ENCODE data around the gene SCGN. TPM values are rescaled to one million over a fixed set of nuclear protein-coding genes. Genes with fewer than 3 reads are reported as not detected.

The SCGN gene
- polyA plus RNA-seq, 4 donors = 0.16 to 0.31 TPM; not detected in 2

DNA sequence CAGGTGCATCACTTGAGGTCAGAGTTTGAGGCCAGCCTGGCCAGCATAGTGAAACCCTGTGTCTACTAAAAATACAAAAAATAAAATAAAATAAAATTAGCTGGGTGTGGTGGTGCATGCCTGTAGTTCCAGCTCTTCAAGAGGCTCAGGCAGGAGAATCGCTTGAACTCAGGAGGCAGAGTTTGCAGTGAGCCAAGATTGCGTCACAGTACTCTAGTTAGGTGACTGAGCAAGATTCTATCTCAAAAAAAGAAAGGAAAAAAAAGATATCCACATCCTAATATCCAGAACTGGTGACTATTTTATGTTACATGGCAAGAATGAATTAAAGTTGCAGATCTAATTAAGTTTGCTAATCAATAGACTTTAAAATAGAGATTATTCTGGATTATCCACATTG lies 32.5 kb downstream of the SCGN start:
- DNase-seq (ENCODE audit: low read depth in 4 of 4, low spot score in 3 of 4) = no peak

DNA sequence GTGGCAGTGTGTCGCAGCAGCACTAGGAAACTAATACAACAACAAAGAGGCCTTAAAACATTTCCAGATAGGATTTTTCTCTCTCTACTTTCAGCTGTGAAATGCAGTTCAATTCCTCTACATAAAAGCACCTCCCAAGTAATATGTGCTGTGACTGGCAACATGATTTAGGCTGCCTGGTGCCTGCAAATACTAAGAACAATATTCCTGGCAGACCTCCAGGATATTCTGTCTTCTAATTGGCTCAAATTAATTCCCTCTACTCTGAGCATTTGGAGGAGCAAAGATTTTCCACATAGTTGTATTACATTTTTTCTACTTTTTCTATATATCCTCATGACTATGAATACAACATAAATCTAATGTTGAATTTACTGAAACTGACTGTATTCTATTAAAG lies 33.2 kb downstream of the SCGN start:
- DNase-seq (ENCODE audit: low read depth in 4 of 4, low spot score in 3 of 4) = no peak

DNA sequence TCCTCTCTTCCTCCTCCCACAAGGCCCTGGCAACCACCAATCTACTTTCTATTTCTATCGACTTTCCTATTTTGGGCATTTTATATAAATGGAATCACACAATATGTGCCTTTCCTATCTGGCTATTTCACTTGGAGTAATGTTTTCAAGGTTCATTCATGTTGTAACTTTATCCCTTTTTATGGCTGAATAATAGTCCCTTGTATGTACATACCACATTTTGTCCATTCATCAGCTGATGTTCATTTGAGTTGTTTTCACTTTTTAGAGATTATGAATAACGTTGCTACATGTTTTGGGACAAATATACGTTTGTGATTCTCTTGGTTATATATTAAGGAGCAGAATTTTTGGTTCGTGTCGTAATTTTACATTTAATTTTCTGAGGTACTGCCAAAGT lies 33.9 kb downstream of the SCGN start:
- DNase-seq (ENCODE audit: low read depth in 4 of 4, low spot score in 3 of 4) = no peak

DNA sequence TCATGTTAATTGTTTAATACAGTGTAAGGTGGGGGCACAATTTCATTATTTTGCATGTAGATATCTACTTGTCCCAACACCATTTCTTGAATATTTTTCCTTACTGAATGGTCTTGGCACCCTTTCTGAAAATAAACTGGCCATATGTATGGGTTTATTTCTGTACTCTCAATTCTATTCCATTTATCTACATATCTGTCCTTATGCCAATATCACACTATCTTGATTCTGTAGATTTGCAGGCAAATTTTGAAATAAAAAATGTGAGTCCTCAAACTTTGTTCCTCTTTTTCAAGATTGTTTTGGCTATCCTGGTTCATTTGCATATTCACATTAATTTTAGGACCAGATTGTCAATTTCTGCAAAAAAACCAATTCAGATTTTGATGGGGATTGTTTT lies 34.8 kb downstream of the SCGN start:
- DNase-seq (ENCODE audit: low read depth in 4 of 4, low spot score in 3 of 4) = no peak

DNA sequence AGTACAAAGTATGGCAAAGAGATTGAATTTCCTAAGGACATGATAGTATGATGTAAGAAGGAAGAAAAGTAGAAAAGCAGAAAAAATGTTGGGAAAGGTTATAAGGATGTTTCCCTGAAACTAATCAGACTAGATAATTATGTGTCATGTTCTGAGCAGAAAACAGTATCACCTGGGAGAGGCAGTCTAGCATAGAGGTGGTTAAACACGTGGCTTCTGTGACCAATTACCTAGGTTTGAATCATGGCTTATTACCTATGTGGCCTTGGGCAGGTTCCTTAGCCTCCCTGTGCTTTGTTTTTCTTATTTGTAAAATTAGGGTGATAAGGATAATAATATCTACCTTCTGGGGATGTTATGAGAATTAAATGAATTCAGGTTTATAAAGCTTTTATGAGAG lies 38.0 kb downstream of the SCGN start:
- DNase-seq (ENCODE audit: low read depth in 4 of 4, low spot score in 3 of 4) = no peak

DNA sequence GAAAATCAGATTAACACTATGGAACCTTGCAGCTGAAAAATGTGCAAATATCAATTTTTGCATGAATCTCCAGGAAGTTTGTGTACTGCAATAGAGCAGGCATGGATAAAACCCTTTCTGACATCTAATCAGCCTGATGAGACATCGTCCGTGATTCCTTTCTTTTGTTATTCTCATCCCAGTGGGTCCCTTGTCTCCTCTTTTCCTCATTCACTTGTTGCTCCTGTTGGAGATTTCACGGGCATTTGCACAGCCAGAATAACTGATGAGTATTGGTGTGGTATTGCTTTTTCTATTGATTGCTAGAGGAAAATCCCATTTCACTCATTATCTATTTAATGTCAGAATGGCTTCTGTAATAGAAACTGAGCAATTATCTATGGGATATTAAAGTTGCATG lies 39.9 kb downstream of the SCGN start:
- DNase-seq (ENCODE audit: low read depth in 4 of 4, low spot score in 3 of 4) = no peak

DNA sequence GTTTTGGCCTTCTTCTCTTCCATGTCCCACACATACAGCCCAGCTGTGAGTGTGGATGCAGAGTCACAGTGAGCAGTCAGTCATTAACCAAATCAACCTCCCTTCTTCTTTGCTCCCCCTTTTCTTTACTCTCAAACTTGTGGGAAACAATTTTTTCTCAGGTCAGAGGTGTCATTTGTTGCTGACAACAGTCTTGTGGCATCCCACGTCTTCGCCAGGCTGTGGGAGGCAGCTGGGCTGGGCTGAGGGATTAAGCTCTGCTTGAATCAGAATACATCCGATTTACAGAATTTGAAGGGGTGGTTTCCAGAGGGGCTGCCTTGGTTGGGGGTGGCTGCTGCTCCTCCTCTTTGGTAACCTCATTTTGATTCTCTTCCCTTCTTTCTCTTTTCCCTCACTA lies 40.5 kb downstream of the SCGN start:
- DNase-seq (ENCODE audit: low read depth in 4 of 4, low spot score in 3 of 4) = peak in 1 of 4 donors; percentile 2

DNA sequence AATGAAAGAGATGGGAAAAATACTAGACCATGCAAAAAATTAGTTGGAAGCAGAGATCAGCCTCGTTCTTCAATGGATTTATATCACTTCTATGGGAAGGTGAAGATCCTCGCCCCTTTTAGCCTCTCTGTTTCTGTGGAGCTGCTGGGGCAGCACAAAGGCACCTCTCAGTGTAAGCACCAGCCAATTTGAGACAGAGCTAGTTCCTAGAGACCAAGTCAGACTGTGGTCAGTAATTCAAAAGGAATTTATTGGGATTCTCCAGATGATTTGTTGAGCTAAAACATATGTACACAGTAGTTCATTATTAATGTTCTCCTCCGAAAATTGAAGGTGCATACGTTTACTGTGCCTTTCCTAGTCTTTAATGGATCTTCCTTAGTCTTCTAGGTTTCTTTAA lies 42.4 kb downstream of the SCGN start:
- DNase-seq (ENCODE audit: low read depth in 4 of 4, low spot score in 3 of 4) = no peak

DNA sequence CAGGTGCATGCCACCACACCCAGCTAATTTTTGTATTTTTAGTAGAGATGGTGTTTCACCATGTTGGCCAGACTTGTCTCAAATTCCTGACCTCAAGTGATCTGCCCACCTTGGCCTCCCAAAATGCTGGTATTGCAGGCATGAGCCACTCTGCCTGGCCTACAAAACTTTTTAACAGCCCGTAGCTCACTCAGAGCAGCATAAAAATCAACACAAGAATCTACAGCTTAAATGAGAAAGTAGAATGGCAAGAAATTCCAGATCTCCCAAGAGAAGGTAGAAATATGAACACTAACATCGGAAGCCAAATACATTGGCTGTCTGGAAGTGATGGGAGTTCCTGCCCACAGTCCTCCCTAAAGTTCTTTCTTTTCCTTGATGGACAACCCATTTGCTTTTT lies 43.7 kb downstream of the SCGN start:
- DNase-seq (ENCODE audit: low read depth in 4 of 4, low spot score in 3 of 4) = no peak

DNA sequence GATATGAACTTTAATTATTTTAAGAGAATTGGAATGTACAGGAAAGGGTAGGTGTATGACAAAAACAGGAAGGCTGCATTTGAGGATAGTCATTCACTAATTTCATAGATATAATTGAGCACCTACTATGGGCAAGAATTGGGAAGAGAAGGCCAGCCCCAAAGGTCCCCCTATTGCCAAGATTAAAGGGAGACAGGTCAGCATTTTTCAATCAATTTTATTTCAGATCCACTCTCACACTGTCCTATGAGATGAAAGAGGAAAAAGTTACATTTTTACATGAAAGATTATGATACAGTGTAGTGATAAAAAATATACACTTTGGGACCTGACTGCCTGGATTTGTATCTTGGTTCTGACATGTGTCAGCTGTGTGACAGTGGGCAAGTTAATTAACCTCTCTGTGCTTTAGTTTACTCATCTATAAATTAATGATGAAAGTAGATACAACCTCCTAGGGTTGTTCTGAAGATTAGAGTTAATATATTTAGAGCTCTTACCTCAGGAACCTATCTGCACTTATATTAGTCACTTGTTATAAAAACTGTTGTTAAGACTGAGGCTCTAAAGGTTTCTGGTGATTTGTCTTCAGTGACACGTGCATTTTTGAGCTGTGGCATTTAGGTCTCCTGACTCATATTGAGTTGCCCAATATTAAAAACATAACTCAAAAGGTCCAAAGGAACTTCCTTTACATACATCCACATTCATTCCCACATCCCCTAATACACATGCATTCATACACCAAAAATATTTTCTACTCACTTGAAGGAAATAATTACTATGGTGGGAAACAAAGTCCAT lies 45.7 kb downstream of the SCGN start:
- no peak for DNase-seq (ENCODE audit: low read depth in 4 of 4, low spot score in 3 of 4)

DNA sequence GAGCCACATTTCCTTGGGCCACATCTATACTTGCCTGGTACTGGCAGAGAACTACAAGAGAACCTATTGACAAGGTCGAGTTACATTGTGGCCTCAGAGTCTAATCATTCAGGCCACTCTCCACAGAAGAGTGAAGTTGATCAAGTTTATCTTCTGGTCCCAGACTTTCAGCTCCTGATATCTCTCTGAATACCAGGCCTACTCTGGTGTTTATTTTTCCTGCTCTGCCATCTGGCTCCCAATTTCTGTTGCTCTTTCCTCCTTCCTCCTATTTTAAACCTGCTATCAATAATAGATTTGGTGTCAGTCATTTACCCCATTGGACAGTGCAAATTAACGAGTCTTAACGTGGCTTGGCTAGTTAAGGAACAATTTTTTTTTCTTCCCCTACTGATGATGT lies 46.6 kb downstream of the SCGN start:
- DNase-seq (ENCODE audit: low read depth in 4 of 4, low spot score in 3 of 4) = no peak

DNA sequence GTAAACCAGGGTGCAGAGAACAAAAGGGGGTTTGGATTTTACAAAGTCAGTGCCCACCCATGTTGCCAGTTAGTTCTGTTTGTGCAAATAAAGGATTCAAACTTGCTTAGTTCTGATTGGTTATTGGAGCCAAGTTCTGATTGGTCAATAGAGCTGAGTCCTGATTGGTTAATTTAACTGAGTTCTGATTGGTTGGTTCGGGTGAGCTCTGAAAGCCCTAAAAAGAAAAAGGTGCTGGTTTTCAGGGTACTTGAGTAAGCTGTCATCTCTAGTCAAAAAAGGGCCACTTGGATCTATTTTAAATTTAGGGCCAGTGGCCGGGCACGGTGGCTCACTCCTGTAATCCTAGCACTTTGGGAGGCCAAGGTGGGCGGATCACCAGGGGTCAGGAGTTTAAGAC lies 47.6 kb downstream of the SCGN start:
- no peak for DNase-seq (ENCODE audit: low read depth in 4 of 4, low spot score in 3 of 4)

DNA sequence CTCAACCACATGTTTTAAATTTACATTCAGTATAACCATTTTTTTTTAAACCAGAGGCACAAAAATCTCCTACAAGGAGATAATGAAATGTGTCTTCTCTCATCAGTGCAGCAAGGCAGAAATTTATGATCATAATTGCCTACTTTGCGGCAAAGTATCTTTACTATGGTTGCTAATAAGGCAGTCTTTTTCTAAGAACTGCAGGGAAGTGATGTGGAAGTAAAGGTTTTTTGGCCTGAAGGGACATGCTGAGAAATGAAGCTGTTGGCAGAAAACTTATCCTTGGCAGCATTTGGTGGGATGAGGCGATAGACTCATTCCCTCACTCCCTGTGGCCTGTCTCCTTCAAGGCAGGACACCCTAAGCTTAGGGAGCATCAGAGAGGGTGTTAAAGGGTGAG lies 48.7 kb downstream of the SCGN start:
- no peak for DNase-seq (ENCODE audit: low read depth in 4 of 4, low spot score in 3 of 4)

DNA sequence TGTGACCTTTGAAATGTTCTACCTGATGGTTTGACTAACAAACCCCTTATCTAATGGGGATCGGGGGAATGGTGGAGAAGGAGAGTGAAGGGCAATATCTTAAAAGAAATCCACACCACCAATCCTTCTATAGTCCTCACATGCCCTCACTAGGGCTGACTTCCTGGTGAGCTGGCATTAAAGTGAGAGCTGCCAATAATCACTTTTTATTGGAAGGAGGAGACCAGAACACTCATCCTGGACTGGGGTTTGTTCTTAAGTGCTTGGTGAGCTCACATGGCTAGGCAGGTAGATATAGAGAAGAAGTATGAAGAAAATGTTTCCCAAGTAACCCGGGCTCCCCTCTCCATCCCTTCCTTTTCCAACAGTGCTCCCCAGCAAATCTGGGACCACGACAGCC lies 49.8 kb downstream of the SCGN start:
- no peak for DNase-seq (ENCODE audit: low read depth in 4 of 4, low spot score in 3 of 4)

DNA sequence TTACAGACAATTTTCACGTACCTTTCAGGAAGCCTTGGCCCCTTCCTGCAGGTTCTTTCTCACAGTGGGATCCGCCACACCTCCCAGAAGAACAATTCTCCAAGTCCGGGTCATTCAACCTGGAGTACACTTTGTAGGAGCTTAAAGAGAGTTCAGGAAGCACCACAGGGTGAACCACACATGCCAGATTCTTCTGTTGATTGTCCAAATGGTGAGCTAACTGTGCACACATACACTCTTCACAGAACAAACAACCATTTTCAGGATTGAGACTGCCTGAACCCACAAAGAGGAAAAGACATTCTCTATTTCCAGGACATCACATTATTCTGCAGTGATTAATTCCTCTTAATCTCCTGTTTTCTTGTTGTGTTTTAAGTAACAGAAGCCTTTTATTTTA lies 51.0 kb downstream of the SCGN start:
- DNase-seq (ENCODE audit: low read depth in 4 of 4, low spot score in 3 of 4) = no peak

DNA sequence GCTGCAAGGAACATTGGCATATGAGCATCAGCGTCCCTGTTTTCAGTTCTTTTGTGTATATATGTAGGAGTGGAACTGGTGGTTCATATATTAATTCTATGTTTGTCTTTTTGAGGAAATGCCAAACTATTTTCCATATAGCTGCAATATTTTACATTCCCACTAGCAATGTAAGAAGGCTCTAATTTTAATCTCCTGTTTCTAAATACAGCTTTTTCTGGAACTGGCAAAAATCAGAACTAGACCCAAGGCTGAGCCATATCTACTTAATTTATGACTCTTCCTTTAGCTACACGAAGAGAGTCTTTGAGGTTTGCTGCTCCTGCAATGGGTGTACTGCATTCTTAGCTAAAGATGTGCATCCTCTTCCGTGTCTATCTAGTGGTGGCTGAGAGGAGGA lies 52.0 kb downstream of the SCGN start:
- DNase-seq (ENCODE audit: low read depth in 4 of 4, low spot score in 3 of 4) = no peak

DNA sequence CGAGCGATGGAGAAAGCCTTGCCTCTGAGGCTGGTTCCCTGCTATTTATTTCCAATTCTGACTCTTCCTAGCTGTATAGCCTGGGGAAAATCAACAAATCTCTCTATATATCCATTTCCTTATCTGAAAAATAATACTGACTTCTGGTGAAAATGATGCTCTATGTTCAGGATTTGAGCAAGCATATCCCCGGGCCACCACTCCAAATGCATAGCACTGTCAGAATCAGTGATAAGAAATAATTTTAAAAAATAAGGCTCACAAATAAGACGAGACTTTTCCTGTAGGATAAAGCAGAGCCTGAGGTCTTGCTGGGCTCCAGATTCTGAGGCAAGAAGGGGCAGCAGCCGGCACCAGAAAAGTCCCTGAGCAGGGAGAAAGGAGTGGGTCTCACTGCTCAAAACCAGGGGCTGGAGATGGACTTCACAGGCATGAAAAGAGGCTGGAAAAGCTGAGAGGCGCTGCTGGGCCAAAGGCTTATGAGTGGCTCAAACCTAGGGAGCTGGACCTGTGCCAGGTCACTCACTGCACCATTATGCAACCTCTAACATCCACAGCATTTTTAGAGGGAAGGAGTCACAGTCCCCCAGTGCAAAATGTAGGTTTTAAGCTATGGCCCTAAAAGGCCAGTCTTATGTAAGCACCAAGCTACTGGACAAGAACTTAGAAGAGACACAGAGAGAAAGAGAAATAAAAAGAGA lies 54.4 kb downstream of the SCGN start:
- DNase-seq (ENCODE audit: low read depth in 4 of 4, low spot score in 3 of 4) = no peak

DNA sequence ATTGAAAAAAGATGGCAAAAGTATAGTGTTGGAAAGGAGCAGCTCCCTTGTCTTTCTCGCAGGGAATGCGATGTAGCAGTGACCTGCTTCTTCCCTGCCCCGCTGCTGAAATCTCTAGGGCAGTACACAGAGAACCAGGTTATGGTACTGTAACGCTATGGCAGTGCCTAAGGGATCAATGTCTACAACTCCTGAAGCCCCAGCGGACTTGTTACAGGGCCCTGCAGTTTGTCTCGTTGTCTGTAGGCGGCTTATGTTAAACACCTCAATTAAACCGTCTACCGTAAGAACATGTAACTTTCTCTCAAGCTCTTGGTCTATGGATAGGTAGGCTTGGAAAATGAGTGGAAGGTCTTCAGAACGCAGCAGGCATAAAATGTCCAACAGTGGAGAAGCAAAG lies 57.7 kb downstream of the SCGN start:
- DNase-seq (ENCODE audit: low read depth in 4 of 4, low spot score in 3 of 4) = no peak

DNA sequence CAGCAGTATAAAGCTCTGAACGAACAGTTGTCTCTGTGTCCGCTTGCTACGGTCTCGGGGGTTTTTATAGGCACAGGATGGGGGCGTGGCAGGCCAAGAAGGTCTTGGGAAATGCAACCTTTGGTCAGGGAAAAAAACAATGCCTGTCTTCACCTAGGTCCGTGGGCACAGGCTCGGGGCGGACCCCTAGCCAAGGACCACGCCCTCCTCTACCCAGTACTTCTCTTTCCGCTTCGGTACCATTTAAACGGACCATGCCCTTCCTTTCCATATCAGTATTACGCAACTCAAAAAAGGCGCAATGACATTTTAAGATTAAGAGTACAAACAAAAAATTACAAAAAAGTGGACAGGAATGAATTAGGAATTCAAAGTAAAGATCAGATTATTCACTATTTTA lies 58.3 kb downstream of the SCGN start:
- DNase-seq (ENCODE audit: low read depth in 4 of 4, low spot score in 3 of 4) = no peak

DNA sequence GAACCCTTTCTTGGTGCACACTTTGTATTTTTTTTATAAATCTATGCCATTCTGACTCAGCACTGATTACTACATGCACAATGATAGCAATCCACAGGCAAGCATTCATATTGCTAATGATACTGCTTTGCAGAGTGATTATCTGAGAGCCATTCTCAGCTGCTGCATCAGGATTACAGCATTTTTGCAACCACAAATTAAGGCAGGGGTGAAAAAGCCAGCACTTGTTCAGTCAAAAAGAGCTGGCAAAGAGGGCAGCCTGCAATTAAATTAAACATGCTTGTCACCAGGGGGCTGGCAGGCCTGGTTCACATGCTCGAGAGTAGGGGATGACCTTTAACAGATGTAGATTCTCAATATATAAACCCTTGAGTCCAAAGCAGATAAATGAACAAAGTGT lies 61.8 kb downstream of the SCGN start:
- no peak for DNase-seq (ENCODE audit: low read depth in 4 of 4, low spot score in 3 of 4)

DNA sequence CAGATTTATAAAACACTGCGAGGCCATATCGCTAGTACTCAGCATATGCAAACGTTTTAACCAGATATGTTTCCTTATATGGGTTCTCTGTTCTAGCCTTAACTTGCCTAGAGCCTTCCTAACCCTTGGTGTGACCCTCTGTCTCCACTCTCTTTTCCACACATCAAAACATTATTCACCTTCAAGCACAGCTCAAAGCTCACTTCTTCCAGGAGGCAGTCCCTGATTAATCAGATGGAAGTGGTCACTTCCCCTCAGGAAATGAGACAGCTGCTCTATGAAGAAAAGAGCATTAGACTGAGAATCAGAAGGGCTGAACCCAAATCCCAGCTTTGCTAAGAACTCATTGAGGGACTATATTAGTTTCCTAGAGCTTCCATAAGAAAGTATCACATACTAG lies 62.8 kb downstream of the SCGN start:
- no peak for DNase-seq (ENCODE audit: low read depth in 4 of 4, low spot score in 3 of 4)

DNA sequence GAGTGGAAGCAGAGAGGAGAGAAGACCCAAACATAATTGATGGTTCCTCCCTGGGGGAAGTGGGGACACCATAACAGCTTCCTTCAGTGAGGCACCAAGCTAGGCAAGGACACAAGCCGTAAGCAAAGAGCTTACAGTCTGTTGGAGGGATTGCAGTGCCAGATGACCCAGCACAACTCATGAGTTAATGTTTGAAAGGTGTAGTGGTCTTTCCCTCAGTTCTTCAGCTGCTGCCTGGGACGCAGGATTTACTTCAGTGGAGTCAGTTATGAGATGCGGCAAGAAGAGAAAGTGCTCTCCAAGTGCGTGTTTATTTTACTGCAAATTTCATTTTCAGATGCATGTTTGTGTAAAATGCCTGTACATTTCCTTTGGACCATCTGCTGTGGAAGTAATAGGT lies 63.8 kb downstream of the SCGN start:
- peak in 1 of 4 donors; percentile 5 for DNase-seq (ENCODE audit: low read depth in 4 of 4, low spot score in 3 of 4)

Measured in left renal pelvis (tissue), 4 donors.